Cerebellar cortex (tissue), 1 donor: ENCODE results near the gene PAPPA2.

Source experiments
- DNase-seq: peaks from one replicate; pipeline ENCODE4 v3.0.0-alpha.2; 2015; ENCODE audit warnings: low spot score

PAPPA2 gene

DNA sequence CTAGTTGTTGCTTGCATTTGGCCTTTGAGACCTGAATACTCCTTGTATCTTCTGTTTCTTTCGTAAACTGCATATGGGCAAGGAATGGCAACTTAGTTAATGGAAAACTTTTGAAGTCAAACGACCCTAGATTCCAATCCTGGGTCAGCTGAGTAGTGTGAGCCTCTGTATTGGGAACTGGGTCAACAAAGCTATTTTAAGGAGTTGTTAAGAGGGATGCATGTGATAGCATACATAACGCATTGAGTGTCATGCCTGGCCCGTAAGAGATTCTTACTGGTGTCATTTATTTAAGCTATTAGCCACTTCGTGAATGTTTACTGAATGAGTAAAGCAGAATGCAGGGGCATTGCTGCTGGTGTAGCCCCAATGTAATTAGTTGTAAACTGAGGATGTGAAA lies 340.1 kb downstream of the PAPPA2 start:
- DNase-seq: no peak

DNA sequence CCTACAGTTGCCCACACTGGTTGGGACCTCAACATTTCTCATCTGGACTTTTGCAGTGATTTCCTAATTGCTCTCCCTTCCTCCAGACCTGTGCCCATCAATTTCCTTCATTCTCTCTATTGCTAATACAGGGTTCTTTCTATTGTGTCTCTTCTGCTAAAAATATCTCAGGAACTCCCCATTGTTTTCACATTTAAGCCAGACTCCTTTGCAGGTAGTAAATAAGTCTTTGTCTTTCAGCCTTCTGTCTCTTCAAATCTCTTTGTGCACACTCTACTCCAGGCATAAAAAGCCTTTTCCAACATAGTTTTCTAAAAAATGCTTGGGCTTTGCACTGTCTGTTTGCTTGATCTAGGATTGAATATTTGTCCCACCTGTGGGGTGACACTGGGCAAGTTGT lies 340.6 kb downstream of the PAPPA2 start:
- peak; percentile 63 for DNase-seq

DNA sequence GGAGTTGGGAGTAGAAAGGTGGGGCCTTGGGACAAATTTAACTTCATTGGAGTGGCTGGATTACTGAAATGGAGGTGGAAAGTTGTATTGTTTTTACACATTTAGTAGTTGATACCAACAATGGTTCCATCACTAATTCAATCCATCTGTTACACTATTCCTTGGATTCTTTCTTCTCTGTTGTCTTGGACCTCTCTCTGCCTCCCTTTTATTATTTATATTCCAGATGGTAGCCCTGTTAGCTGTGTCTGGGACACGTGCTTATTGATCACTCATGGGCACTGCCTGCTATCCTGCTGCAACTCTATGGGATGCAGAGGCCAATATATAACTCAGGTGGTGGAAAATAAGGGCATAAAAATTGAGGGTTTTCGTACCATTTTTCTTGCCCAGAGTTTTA lies 346.3 kb downstream of the PAPPA2 start:
- no peak for DNase-seq

DNA sequence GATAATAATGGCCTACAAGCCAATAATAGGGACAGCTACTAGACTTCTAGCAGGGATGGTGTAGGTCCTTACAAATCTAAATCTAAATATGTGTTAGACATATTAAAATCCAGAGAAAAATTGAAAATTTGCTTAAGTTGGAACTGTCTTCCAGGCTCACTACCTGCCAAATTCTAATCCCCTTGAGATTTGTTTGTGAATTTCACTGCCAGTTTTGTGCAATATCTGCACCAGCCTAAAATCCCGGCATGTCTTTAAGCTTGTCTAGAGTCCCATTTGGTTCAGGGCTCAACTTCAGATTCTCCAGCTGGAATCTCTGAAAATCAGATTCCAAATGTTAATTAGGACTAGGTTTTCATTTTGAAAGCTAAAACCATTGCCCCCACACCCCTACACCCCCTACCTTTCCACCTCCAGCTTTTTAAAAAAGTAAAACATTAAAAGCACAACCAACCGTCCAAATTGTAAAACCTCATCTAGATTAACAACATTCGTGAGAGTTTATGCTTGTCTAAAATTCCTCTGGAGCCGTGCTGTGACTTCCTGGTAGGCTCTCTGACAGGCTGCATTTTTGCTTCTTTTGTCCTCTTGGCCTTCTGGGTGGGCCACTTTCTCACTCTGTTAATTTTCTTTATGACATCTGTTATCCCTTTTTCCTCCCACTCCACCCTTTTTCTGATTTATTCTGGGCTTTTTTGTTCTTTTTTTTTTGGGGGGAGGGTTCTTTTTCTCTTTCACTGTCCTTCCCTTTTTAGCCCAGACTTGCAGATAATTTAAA lies 348.7 kb downstream of the PAPPA2 start:
- no peak for DNase-seq

DNA sequence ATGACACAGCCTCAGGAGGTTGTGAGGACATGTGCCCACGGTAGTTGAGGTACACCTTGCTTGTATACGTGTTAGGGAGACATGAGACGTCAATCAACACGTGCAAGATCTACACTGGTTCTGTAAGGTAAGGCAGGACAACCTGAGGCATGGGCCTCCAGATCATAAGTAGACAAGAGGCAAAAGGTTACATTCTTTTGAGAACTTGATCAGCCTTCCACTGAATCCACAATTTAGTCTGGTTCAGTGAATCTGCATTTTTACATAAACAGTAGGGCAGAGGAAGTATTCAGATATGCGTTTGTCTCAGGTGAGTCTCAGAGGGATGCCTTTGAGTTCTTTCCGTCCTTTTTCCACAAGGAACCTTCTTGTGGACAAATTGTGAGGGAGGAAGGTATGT lies 352.6 kb downstream of the PAPPA2 start:
- DNase-seq: no peak

DNA sequence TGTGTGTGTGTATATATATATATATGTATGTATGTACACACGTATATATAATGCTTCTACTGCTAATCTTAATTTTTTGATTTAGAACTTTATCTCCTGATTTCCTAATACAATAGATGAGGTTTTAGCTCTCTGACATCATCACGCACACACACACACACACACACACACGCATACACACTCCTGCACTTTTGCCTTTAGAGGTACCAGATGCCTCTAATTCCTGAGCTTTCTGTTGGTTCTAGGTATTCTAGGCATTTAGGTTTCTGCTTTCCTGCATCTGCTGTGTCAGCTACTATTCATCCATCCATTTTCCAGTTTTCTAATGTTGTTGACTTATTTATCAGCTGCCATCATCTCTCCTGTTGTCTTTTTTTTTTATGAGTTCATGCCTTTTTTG lies 353.3 kb downstream of the PAPPA2 start:
- DNase-seq: no peak

DNA sequence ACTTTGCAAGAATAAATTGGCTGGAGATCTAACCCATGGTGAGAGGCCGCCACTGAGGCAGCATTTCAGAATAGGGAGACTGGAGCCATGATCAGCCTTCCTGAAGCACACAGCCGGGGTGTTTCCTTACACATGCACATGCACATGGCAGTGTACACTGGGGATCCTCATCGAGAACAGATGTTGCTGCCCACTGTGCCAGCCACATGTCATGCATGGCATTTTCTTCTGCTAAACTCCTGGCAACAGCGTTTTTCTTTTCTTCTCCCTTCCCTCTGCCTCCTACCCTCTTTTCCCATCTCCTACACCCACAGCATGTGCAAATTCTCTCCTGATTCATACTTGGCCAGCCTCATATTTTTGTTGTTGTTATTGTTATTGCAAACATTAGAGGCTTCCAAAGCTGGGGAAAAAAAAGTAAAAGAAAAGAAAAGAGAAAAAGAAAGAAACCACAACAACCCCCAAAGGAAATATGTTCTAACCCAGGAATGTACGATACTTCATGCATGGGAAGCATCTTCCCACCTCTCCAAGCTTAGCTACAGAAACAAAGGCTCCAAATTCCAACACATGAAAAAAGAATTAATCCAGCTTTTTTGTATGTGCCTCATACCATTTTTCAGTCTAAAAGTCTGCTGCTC lies 357.5 kb downstream of the PAPPA2 start:
- DNase-seq: no peak

DNA sequence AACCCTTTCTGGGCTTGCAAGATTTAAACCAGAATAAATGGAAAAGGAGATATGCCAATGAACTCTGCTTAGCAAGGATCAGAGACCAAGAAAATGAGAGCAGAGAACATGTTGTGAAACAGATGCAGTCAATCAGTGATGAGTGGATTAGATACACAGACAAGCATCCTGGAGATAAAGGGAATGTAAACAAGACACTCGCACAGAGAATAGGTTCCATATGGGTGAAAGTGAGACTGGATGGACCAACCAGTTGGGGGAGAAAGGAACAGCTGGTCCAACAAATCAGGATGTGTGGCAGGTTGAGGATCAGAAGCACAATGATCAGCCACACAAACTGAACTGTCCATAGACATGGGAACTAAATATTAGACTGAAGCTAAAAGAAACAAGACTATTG lies 363.3 kb downstream of the PAPPA2 start:
- DNase-seq: no peak

DNA sequence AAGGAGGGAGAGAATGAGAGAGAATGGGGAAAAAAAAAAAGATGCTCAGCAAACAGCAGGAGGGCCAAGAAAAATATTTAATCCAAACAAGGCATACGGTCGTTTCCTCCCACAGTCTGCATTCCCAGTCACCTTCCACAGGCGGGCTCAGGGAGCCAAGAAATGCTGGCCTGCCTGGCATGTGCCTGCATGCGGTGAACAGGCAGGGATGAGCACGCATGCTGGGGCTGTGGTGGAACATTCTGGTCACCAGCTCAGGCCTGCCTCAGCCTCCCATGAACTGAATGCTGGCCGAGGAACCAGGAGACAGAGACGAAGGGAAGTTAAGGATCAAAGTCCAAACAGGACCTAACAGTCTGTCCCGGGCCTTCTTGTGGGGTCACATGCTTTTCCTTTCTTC lies 366.3 kb downstream of the PAPPA2 start:
- DNase-seq: peak; percentile 51

DNA sequence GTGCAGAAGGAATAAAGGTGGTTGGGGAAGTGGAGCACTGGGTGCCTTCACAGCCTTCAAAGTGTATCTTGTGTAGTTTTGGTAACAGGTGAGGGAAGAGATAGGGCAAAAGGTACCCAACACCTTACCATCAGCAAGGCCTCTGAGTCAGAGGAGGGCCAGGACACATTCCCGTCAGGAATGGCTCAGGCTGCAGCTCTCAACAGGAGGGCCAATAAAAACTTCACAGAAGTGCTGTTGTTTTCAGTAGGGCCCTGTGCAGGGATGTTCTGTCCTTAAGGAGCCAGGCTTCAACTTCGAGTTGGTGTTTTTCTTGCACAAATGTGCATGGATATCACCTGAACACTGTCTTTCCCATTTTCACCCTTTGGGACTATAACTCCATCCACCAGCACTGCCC lies 368.2 kb downstream of the PAPPA2 start:
- no peak for DNase-seq

DNA sequence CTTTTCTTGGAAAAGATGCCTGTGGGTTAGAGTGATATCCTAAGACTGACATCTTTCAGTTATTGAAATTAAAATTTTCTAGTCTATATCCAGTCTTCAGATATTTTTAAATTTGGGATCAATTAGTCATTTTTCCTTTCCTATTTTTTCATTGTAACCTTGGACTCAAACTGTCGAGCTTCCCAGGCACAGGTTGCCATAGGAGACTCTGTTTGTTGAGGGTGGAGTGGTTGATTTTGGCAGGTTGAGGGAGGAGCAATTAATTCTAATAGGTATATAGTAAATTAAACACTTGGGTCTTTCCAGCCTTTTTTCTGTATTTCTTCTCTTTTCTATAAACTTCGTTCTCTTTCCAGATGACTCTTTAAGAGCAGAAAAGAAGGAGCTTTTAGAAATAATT lies 374.7 kb downstream of the PAPPA2 start:
- no peak for DNase-seq

DNA sequence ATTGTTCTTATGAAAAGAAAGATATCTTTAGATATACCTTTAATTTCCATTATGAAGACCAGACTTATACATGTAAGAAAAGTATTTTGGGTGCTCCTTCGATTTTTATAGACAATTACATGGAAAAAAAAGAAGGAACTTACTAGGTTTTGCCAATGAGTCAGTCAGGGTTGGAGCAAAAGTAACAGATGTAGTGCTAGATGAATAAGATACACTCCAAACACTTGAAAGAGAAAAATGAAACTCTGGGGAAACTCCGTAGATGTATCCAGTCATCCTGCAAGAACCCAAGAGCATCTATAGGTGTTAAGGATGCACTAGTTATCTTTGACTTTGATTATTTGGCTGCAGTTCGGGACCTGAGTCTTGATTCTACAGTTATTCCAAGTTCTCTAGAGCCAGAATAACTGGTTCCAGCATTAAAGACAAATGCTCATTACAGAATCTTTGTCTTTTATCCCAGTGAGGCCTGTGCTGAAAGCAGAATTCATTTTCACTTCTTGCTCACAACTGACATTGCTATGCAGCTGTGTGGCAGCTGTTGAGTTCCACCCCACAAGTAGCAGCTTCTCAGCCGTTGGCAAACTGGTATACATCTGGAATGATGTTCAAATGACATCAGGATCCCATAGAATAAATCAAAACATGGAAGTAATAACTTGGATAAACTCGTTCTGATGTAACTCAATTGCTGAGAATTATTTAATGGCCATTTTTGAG lies 375.5 kb downstream of the PAPPA2 start:
- DNase-seq: no peak

DNA sequence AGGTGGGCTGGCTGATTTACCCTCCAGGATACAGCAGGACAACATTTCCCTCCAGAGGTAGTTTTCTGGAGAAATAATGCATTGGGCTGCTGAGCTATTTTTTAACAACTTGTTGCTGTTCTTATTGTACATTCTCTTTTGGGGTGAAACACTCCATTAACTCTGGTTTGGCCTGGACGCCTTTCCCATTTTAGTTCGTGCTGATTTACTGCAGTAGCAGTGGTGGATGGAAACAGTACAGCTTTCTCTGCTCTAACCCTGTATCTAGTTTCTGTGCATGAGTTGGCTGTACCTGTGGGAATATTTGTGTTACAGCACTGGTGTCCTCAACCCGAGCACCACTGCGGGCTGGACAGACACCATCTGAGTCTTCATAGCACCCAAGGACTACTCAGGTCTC lies 376.2 kb downstream of the PAPPA2 start:
- DNase-seq: no peak

DNA sequence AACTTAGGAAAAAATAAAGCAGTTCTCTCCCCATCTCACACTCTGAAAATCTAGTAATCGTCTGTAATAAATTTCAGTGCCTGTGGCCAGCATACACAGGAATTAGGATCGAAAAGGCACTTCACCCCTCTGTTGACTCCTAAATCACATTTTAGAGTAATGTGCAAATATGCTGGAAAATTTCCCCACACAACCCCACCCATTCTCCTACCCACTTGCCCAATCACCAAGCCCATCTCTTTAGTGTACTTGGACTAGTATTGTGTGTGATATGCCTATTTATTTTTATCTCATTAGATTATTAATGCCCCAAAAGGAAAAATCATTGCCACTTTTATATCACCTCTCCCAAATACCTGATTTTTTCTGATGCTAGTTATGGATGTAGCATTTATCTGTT lies 378.3 kb downstream of the PAPPA2 start:
- no peak for DNase-seq

DNA sequence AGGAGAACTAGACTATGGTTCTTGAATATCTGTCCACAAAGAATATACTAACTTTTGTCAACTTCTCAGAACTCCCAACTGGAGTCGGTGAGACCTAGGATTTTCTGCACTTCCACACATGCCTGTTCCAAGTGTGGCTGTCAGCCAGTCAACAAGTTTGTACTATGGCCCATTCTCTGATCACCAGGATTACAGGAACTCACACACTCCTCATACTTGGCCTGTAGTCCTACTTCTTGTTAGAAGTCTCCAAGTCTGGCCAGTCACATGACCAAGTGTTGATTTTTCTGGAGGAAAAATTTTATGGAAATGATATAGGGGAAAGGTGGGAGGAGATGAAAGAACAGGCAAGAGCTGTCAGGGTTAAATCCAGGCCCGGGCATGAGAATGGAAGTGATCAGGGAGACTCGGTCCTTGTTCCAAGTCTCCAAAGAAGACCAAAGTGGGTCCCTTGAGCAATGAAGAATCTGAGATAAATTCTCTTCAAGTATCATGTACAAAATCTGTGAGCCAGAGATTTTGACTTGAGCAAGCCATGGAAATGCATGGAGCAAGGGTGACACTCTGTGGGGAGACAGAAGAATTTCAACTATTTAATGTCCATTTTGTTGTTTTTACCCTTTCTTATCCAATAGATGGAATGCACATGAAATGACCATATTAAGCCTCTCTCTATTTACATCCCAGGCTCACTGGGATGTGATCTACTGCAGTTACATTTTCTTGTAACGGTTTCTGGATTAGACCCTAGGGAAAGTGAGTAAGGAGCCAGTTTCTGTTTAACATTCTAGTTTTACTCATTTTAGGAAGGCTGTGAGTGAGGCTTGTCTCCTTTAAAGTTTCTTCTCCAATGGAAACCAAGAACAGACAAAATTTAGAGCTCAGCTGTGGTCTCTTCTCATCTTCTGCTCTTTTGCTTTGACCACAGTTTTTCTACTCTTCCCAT lies 380.6 kb downstream of the PAPPA2 start:
- DNase-seq: peak; percentile 71

DNA sequence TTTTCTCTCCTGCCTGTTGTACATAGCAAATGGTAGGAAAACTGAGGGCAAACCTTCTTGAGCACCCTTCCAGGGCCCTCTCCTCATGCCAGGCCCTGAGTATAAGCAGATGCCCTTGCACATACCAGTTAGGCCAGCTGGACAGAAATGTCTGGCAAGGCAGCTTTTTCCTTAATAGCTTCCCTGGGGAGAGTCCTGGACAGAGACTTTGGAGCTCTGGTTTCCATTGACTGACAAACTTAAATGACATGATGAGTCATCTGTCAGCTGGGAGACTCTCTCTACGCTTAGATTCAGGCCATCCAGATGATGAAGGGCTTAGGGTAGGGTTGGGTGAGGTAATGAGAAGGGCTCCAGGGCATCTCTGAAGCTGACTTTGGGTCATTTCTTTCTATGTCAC lies 384.1 kb downstream of the PAPPA2 start:
- DNase-seq: no peak

DNA sequence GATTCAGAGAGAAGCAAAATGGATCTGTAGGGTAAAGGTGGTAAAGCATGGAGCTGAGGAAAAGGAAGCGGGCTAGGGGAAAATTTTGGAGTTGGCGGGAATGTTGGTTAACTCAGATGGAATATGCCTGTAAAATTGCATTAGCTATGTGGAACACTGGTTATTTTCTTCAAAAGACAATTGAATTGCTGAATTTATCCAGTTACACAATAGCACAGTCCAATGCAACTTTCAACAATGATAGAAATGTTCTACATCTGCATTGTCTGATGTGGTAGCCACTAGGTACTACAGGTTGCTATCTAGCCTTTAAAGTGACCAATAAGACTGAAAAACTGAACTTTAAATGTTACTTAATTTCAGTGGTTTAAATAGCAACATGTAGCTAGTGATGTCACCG lies 386.3 kb downstream of the PAPPA2 start:
- DNase-seq: no peak

DNA sequence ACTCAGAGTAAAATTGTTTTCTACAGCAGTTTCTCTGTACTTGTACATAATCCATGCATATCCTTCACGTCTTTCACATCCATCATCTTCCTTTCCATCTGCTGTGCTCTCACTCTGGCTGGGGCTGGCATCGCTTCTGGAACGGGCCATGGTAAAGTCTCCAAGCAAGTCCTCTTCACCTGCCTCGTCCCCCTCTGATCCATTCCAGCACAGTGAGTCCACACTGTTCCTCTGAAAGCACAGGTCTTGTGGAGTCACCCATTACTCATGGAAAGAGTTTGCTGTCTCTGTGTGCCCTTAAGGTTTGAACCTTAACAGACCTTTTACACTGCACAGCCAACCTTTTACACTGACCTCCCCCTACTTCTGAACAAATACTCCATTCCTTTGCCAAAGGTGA lies 387.9 kb downstream of the PAPPA2 start:
- no peak for DNase-seq

DNA sequence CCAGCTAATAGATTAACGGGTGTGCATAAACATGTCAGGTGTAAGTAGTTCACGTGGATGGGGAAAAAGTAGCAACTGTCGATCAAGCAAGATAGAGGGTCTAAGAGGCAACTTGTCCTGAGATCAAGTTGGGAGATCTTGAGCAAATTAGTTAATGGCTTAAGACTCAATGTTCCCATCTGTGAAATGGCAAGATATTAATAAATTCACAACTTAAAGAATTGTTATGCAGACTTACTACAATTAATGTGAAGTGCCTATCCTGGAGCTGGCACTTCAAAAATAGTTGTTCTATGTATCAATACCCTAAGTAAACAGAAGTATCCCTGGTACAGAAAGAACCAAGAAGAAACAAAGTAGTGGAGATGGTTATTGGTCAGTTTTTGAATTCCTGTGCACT lies 389.1 kb downstream of the PAPPA2 start:
- DNase-seq: no peak

DNA sequence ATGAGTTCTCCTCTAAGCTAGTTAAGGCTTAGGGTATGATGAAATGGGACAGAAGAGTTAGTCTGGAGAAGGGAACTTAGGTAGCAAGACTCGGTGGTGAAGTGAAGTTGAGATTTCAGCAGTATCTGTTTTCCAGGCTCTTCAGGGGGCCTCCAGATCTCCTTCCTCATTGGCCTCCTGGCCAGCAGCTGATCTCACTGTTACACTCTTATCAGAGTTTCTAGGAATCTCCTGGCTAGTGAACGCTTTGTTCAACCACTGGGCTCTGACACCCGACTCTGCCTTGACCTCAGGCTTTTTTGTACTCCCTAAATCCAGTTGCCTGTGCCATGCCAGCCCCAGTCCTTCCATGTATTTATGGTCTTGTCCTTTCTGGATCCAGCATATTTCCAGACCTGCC lies 390.5 kb downstream of the PAPPA2 start:
- no peak for DNase-seq

DNA sequence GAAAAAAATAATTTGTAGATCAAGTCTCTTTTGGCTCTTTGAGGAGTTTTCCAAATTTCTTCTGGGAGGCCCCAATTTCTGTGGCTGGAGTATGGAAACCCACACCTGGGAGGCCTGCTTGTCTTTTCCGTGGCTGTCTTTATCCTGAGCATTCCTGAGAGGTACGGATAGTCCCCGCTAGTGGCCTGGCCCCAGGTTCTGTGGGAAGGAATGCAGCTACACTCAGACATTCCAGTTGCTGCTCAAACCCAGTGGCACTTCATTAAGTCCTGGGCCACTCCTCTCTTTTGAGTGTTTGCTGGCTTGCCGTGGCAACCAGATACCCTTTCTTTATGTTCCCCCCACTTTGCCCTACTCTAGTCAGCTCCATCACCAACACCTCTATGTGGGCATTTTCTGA lies 391.1 kb downstream of the PAPPA2 start:
- DNase-seq: no peak
